ENCODE data around the gene ERGIC1. TPM values are rescaled to one million over a fixed set of nuclear protein-coding genes. Genes with fewer than 3 reads are reported as not detected.

The ERGIC1 gene
- total RNA-seq, 4 donors from 2014 or later = 60.9 to 123 (median 99.3) TPM

GRCh38 chr5:172789687-172790495 lies 44.2 kb upstream of the ERGIC1 start:
- WGBS, 2 donors = 30 to 36% methylated on average over 9 of the region's 9 CpGs
- peak in 1 of 2 donors; percentile 21 for DNase-seq (ENCODE audit: low spot score in 2 of 2)
- TF ChIP-seq POLR2A (IDR thresholded peaks at IDR 0.05) (no peak), EP300 (IDR thresholded peaks at IDR 0.05) (peak in 1 of 2 donors; percentile 59)
- no peaks in the 10 kb centered on the region for H3K36me3 ChIP-seq
- H3K4me1 ChIP-seq = peaks cover 0 to 57% (median 41%) of the 10 kb centered on the region in 4 donors
- peak overlapping the region; percentile 73 to 90 (median 86) for H3K27ac ChIP-seq
- H3K4me3 ChIP-seq = no peak overlapping the region
- H3K27me3 ChIP-seq = no peaks in the 10 kb centered on the region
- H3K9me3 ChIP-seq = no peaks in the 10 kb centered on the region

- no peaks in the 10 kb centered on the region for H3K36me3 ChIP-seq
- no peaks in the 10 kb centered on the region for H3K27me3 ChIP-seq
- TF ChIP-seq CTCF (IDR thresholded peaks at IDR 0.05) (no peak), EP300 (IDR thresholded peaks at IDR 0.05) (no peak)
- WGBS, 2 donors = 60 to 68% methylated on average over 5 of the region's 5 CpGs
- H3K4me3 ChIP-seq = no peak overlapping the region
- DNase-seq (ENCODE audit: low spot score in 2 of 2) = no peak
- H3K27ac ChIP-seq = peak overlapping the region in 3 of 4 donors; percentile 84 to 90 (median 89)
- no peaks in the 10 kb centered on the region for H3K9me3 ChIP-seq
- H3K4me1 ChIP-seq = peaks cover 0 to 63% (median 42%) of the 10 kb centered on the region in 4 donors
These were observed 43.6 kb upstream of the ERGIC1 start for GRCh38 chr5:172790496-172790889.

DNA sequence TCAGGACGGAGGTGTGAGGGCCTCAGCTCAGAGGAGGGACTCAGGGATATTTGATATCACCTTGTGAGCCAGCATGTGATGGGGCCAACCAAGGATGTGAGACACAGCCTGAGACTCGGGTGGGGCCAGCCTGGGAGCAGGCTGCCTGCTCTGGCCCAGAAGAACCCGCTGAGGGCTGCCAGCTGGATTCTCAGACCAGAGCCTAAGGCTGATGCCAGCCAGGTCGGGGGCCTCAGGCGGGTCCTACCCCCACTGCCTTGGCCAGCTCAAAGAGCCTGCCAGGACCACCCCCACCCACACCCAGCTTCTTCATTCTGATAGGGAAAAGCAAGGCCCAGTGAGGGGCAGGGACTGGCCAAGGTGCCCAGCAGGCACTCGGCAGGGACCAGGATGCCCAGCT lies 42.8 kb upstream of the ERGIC1 start:
- no peak for DNase-seq (ENCODE audit: low spot score in 2 of 2)
- no peak overlapping the region for H3K4me3 ChIP-seq
- peak overlapping the region in 3 of 4 donors; percentile 51 to 90 (median 89) for H3K27ac ChIP-seq
- WGBS, 2 donors = 63 to 82% methylated on average over 6 of the region's 6 CpGs
- TF ChIP-seq CTCF (IDR thresholded peaks at IDR 0.05) (no peak), POLR2A (IDR thresholded peaks at IDR 0.05) (no peak), EP300 (IDR thresholded peaks at IDR 0.05) (no peak)
- peaks cover 0 to 70% (median 48%) of the 10 kb centered on the region in 4 donors for H3K4me1 ChIP-seq
- H3K36me3 ChIP-seq = no peaks in the 10 kb centered on the region
- no peaks in the 10 kb centered on the region for H3K27me3 ChIP-seq
- H3K9me3 ChIP-seq = no peaks in the 10 kb centered on the region

DNA sequence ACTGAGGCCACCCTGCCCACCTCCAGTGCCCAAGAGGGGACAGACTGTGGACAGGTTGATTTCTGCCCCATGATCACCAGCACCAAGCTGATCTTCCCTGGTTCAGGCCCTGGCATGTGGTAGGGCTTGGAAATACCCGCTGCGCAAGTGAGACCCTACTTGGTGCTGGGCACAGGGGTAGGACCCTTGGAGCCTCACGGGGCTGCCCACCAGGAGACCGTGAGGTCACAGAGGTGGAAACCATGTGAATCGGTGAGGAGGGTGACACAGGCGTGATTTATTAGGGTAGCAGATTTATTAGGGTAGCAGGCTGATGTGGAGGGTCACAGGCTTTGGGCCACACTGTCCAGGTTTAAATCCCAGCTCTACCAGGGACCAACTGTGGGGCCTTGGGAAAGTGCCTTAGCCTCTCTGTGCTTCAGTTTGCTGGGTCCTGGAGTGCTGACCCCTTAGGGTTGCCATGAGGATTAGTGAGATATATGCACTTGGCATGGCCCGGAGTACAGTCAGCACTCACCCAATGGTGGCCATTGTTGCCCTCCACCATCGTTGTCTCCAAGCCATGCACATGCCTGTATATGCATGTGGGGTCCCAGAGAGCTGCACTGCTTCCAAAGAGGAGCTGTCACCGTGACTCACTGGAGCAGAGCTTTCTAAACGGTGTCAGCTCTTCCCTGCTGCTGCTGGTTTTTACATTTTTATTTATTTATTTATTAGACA lies 42.2 kb upstream of the ERGIC1 start:
- Histone ChIP-seq H3K27me3 (no peaks in the 10 kb centered on the region), H3K4me1 (peaks cover 0 to 76% (median 50%) of the 10 kb centered on the region in 4 donors), H3K9me3 (no peaks in the 10 kb centered on the region), H3K36me3 (no peaks in the 10 kb centered on the region), H3K27ac (peak overlapping the region in 3 of 4 donors; percentile 51 to 90 (median 89)), H3K4me3 (no peak overlapping the region)
- no peak for TF ChIP-seq POLR2A (IDR thresholded peaks at IDR 0.05)
- TF ChIP-seq EP300 (IDR thresholded peaks at IDR 0.05) = no peak
- TF ChIP-seq CTCF (IDR thresholded peaks at IDR 0.05) = no peak
- WGBS, 2 donors = 71 to 83% methylated on average over 10 of the region's 10 CpGs
- peak in 1 of 2 donors; percentile 9 for DNase-seq (ENCODE audit: low spot score in 2 of 2)

DNA sequence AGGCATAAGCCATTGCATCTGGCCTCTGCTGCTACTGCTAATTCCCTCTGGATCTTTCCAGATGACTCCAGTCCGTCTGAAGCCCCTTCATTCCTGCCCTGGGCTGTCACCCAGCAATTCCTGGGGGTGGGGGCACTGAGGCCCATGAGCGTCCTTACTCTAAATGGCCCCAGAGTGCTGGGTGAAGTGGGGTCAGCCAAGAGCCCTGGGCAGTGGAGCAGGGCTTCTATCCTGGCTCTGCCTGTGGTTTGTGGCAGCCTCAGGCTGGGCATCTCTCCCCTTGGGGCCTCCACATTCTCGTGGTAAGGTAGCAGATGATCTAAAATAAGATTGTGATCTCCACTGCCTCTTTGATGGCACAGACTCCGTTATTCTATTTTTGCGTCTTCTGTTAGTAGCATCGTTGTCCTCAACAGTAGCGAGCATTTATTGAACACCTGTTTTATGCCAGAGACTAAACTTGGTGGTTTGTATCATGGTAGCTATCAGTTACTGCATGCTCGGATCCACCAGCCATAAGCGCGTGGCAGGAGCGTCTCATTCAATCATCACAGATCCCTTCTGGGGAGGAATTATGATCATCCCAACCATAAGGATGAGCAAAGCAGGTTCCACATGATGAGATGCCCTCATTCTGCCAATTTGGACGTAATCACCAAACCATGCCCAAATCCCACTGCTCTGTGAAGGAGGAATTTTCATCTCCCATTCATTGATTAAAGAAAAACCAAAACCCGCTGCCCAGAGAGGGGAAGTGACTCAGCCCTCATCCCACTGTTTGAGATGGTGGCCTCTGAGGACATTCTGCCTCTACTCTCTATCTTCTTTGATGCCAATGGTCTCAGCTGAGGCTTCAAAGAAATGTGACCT lies 41.1 kb upstream of the ERGIC1 start:
- TF ChIP-seq CTCF (IDR thresholded peaks at IDR 0.05) = no peak
- no peak for TF ChIP-seq POLR2A (IDR thresholded peaks at IDR 0.05)
- peak in 1 of 2 donors; percentile 2 for DNase-seq (ENCODE audit: low spot score in 2 of 2)
- Histone ChIP-seq H3K27me3 (no peaks in the 10 kb centered on the region), H3K9me3 (no peaks in the 10 kb centered on the region), H3K27ac (peak overlapping the region in 3 of 4 donors; percentile 71 to 89 (median 89)), H3K4me1 (peaks cover 0 to 78% (median 52%) of the 10 kb centered on the region in 4 donors), H3K4me3 (no peak overlapping the region), H3K36me3 (no peaks in the 10 kb centered on the region)
- 70 to 73% methylated on average over 13 of the region's 13 CpGs for WGBS, 2 donors

All from tibial nerve (tissue), 4 donors.